MM.1S (cell line): Measurements from ENCODE around the gene CACNG4.

Source experiments
- CTCF ChIP-seq: fragments of 300-600 bp; sonication (generic); IDR thresholded peaks from 2 replicates; pipeline ENCODE4 v1.5.1; 2016; ENCODE audit warnings: antibody characterized with exemption, low read length, mixed read lengths
- EZH2 ChIP-seq: fragments of 300-600 bp; sonication (generic); optimal IDR thresholded peaks from 2 replicates; pipeline ENCODE3; 2017; ENCODE audit warnings: low read depth, mild to moderate bottlenecking, antibody characterized with exemption, low read length, mixed read lengths

- no peak for TF ChIP-seq CTCF
- no peak for TF ChIP-seq EZH2
Observed at GRCh38 chr17:67021743-67022450, 57.4 kb downstream of the CACNG4 start.
